Trophoblast cell (in vitro differentiated cells and primary cell): ENCODE results near the gene LCTL.

Experiments used
- DNase-seq, 2 donors: peaks; one replicate each; pipeline ENCODE4 v3.0.0-alpha.2; 2016
- H2AFZ ChIP-seq: 2 replicates; pipeline ENCODE4 v1.6.1; 2013; ENCODE audit warnings: low read length, moderate library complexity, mild to moderate bottlenecking; ENCODE audit not compliant: insufficient read depth, poor library complexity
- H2AK5ac ChIP-seq: 2 replicates; pipeline ENCODE4 v1.6.1; 2013; ENCODE audit warnings: mild to moderate bottlenecking, low read length
- H2BK120ac ChIP-seq: 2 replicates; pipeline ENCODE4 v1.6.1; 2013; ENCODE audit warnings: low read length, mild to moderate bottlenecking, moderate library complexity; ENCODE audit not compliant: insufficient read depth, poor library complexity
- H2BK12ac ChIP-seq: 2 replicates; pipeline ENCODE4 v1.6.1; 2013; ENCODE audit warnings: mild to moderate bottlenecking, low read length, moderate library complexity
- H2BK5ac ChIP-seq: 2 replicates; pipeline ENCODE4 v1.6.1; 2013; ENCODE audit warnings: low read length, low read depth, moderate library complexity, mild to moderate bottlenecking; ENCODE audit not compliant: poor library complexity
- H3K14ac ChIP-seq: 2 replicates; pipeline ENCODE4 v1.6.1; 2013; ENCODE audit warnings: mild to moderate bottlenecking, low read length
- H3K18ac ChIP-seq: 2 replicates; pipeline ENCODE4 v1.6.1; 2013; ENCODE audit warnings: mild to moderate bottlenecking, low read length
- H3K23ac ChIP-seq: 2 replicates; pipeline ENCODE4 v1.6.1; 2013; ENCODE audit warnings: low read length
- H3K27ac ChIP-seq: 2 replicates; pipeline ENCODE4 v1.5.1; 2013; ENCODE audit warnings: low read depth, mild to moderate bottlenecking, inconsistent platforms, low read length, moderate library complexity
- H3K27me3 ChIP-seq: 2 replicates; pipeline ENCODE4 v1.6.1; 2013; ENCODE audit warnings: inconsistent platforms, mild to moderate bottlenecking, low read length, moderate library complexity; ENCODE audit not compliant: insufficient read depth
- H3K36me3 ChIP-seq, 2 experiments: 1 replicate in 1 of 2; 2 replicates in 1 of 2; pipeline ENCODE4 v1.6.1; 2013; ENCODE audit warnings: low read length in 2 of 2, mild to moderate bottlenecking in 2 of 2, moderate library complexity in 1 of 2; ENCODE audit not compliant: insufficient read depth in 2 of 2, control insufficient read depth in 1 of 2
- H3K4ac ChIP-seq: 2 replicates; pipeline ENCODE4 v1.6.1; 2013; ENCODE audit warnings: low read depth, mild to moderate bottlenecking, low read length, moderate library complexity
- H3K4me1 ChIP-seq, 2 experiments: 1 replicate in 1 of 2; 2 replicates in 1 of 2; pipeline ENCODE4 v1.6.1; 2013; ENCODE audit warnings: low read length in 2 of 2, mild to moderate bottlenecking in 2 of 2, moderate library complexity in 1 of 2; ENCODE audit not compliant: insufficient read depth in 2 of 2, control insufficient read depth in 1 of 2
- H3K4me2 ChIP-seq: 2 replicates; pipeline ENCODE4 v1.6.1; 2013; ENCODE audit warnings: inconsistent platforms, mild to moderate bottlenecking, low read length, moderate library complexity
- H3K4me3 ChIP-seq: 2 replicates; pipeline ENCODE4 v1.5.1; 2013; ENCODE audit warnings: mild to moderate bottlenecking, low read depth, low read length, inconsistent platforms
- H3K79me1 ChIP-seq: one replicate; pipeline ENCODE4 v1.6.1; 2013; ENCODE audit warnings: low read length
- H3K79me2 ChIP-seq: 2 replicates; pipeline ENCODE4 v1.6.1; 2013; ENCODE audit warnings: low read length, mild to moderate bottlenecking; ENCODE audit not compliant: control insufficient read depth, insufficient read depth, poor library complexity
- H3K9ac ChIP-seq: 2 replicates; pipeline ENCODE4 v1.6.1; 2013; ENCODE audit warnings: mild to moderate bottlenecking, low read length
- H3K9me3 ChIP-seq: 2 replicates; pipeline ENCODE4 v1.6.1; 2013; ENCODE audit warnings: low read depth, mild to moderate bottlenecking, control low read depth, inconsistent platforms, low read length; ENCODE audit not compliant: insufficient read depth
- H4K12ac ChIP-seq: 2 replicates; pipeline ENCODE4 v1.6.1; 2013; ENCODE audit warnings: low read depth, mild to moderate bottlenecking, low read length, moderate library complexity
- H4K8ac ChIP-seq: 2 replicates; pipeline ENCODE4 v1.6.1; 2013; ENCODE audit warnings: low read depth, mild to moderate bottlenecking, low read length, moderate library complexity
- H4K91ac ChIP-seq: one replicate; pipeline ENCODE4 v1.6.1; 2013; ENCODE audit warnings: low read depth, mild to moderate bottlenecking, low read length, moderate library complexity
- WGBS: extraction: QIAGEN DNeasy Blood & Tissue Kit; methylation state at CpG from one replicate; pipeline ENCODE4 v1.1.7; 2013; ENCODE audit warnings: missing lambda C conversion rate; ENCODE audit not compliant: insufficient read length, insufficient coverage; ENCODE audit errors: extremely low coverage; 5-methylcytosine and 5-hydroxymethylcytosine counted together

Gene LCTL

GRCh38 chr15:66598095-66598815, 32.5 kb upstream of the LCTL start:
- no peak overlapping the region for H3K4ac ChIP-seq
- no CpG with 5 or more reads among the region's 14 CpGs for WGBS

DNA sequence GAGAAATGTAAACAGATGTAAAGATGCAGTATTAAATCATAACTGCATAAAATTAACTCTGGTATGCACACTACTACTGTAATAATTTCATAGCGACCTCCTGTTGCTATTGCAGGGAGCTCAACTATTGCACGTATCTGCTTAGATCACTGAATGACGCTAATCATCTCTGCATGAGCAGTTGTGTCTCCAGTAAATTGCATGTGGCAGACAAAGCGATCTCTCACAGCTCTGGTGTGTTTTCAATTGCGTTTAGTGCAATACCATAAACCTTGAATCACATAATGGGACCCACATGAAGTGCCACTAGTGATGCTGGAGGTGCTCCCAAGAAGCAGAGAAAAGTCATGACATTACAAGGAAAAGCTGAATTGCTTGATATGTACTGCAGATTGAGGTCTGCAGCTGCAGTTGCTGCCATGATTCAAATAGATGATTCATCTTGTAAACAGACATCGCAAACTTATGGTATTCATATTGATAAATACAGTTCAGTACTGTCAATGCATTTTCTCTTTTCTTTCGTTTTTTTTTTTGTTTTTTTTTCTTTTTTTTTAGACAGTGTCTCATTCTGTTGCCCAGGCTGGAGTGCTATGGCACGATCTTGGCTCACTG, 30.2 kb upstream of the LCTL start:
- no peaks in the 10 kb centered on the region for H3K79me1 ChIP-seq
- H2BK12ac ChIP-seq = no peak overlapping the region
- H3K9me3 ChIP-seq = no peaks in the 10 kb centered on the region
- H2BK120ac ChIP-seq = no peak overlapping the region
- H2AFZ ChIP-seq = no peak overlapping the region
- no peak overlapping the region for H3K18ac ChIP-seq
- H3K4me2 ChIP-seq = no peak overlapping the region
- no peak overlapping the region for H4K8ac ChIP-seq
- H3K4me3 ChIP-seq = no peak overlapping the region
- H4K91ac ChIP-seq = no peak overlapping the region
- no peaks in the 10 kb centered on the region for H3K79me2 ChIP-seq
- WGBS = no CpG with 5 or more reads among the region's 8 CpGs
- H2AK5ac ChIP-seq = no peak overlapping the region
- DNase-seq = no peak
- no peak overlapping the region for H3K4ac ChIP-seq
- no peaks in the 10 kb centered on the region for H3K27me3 ChIP-seq
- no peak overlapping the region for H3K23ac ChIP-seq
- H3K9ac ChIP-seq = no peak overlapping the region
- no peak overlapping the region for H3K27ac ChIP-seq
- H3K14ac ChIP-seq = no peak overlapping the region
- no peak overlapping the region for H2BK5ac ChIP-seq
- no peaks in the 10 kb centered on the region for H3K36me3 ChIP-seq
- peaks cover 8 to 12% of the 10 kb centered on the region in 2 experiments for H3K4me1 ChIP-seq
- H4K12ac ChIP-seq = no peak overlapping the region

More at GRCh38 chr15:66598095-66598815, 32.5 kb upstream of the LCTL start:
- Histone ChIP-seq H3K79me1 (no peaks in the 10 kb centered on the region), H2BK12ac (no peak overlapping the region), H4K8ac (no peak overlapping the region), H3K4me1 (peaks cover 4% of the 10 kb centered on the region in 2 experiments), H3K4me3 (no peak overlapping the region), H3K9ac (no peak overlapping the region), H4K12ac (no peak overlapping the region), H3K36me3 (no peaks in the 10 kb centered on the region), H2BK5ac (no peak overlapping the region), H3K79me2 (no peaks in the 10 kb centered on the region), H2BK120ac (no peak overlapping the region), H3K9me3 (no peaks in the 10 kb centered on the region), H3K27me3 (no peaks in the 10 kb centered on the region), H3K23ac (no peak overlapping the region), H3K4me2 (no peak overlapping the region), H3K18ac (no peak overlapping the region), H3K27ac (no peak overlapping the region), H4K91ac (no peak overlapping the region), H2AFZ (no peak overlapping the region), H2AK5ac (no peak overlapping the region), H3K14ac (no peak overlapping the region)
- no peak for DNase-seq

- DNase-seq = no peak
- H3K4me2 ChIP-seq = no peak overlapping the region
- no peak overlapping the region for H3K18ac ChIP-seq
- no peak overlapping the region for H4K12ac ChIP-seq
- no peak overlapping the region for H2AFZ ChIP-seq
- H3K23ac ChIP-seq = no peak overlapping the region
- no peak overlapping the region for H2BK120ac ChIP-seq
- H3K27me3 ChIP-seq = no peaks in the 10 kb centered on the region
- no peaks in the 10 kb centered on the region for H3K79me1 ChIP-seq
- H3K14ac ChIP-seq = no peak overlapping the region
- H3K4ac ChIP-seq = no peak overlapping the region
- H3K36me3 ChIP-seq = no peaks in the 10 kb centered on the region
- no peak overlapping the region for H2AK5ac ChIP-seq
- H4K91ac ChIP-seq = no peak overlapping the region
- H2BK5ac ChIP-seq = no peak overlapping the region
- no peak overlapping the region for H4K8ac ChIP-seq
- no peak overlapping the region for H2BK12ac ChIP-seq
- no peak overlapping the region for H3K4me3 ChIP-seq
- no peak overlapping the region for H3K9ac ChIP-seq
- peaks cover 8 to 15% of the 10 kb centered on the region in 2 experiments for H3K4me1 ChIP-seq
- no peaks in the 10 kb centered on the region for H3K79me2 ChIP-seq
- H3K9me3 ChIP-seq = no peaks in the 10 kb centered on the region
- H3K27ac ChIP-seq = no peak overlapping the region
These were observed 29.5 kb upstream of the LCTL start for GRCh38 chr15:66595332-66595731.

DNA sequence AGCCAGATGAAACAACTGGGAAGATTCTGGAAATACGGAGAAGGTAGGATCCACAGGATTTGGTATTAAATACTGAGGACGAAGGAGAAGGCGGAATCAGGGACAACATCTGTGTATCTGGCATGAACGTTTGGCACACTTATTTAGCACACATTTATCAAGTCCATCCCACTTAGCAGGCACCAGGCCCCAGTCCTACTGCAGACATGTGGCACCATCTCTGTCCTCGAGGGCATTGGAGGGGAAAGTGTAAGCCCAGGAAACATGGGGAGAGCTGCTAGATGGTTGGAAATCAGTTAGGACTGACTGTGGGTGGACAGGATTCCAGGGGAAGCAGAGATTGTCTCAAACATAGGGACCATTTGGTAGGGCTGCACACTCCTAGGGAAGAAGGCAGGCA, 29.0 kb upstream of the LCTL start:
- Histone ChIP-seq H2BK12ac (no peak overlapping the region), H3K27ac (no peak overlapping the region), H4K12ac (no peak overlapping the region), H3K4me1 (peaks cover 8 to 15% of the 10 kb centered on the region in 2 experiments), H3K23ac (peak overlapping the region; percentile 70), H3K4ac (no peak overlapping the region), H4K91ac (no peak overlapping the region), H2AK5ac (no peak overlapping the region), H3K36me3 (no peaks in the 10 kb centered on the region), H2BK120ac (no peak overlapping the region), H3K79me2 (no peaks in the 10 kb centered on the region), H3K79me1 (no peaks in the 10 kb centered on the region), H3K18ac (no peak overlapping the region), H3K27me3 (no peaks in the 10 kb centered on the region), H3K4me3 (no peak overlapping the region), H4K8ac (no peak overlapping the region), H3K14ac (no peak overlapping the region), H2AFZ (no peak overlapping the region), H3K4me2 (no peak overlapping the region), H3K9ac (no peak overlapping the region), H3K9me3 (no peaks in the 10 kb centered on the region), H2BK5ac (no peak overlapping the region)
- no CpG with 5 or more reads among the region's 5 CpGs for WGBS
- no peak for DNase-seq
